Kidney (tissue), 14 donors: ENCODE measurements around the gene SERPINA4. TPM values are rescaled to one million over a fixed set of nuclear protein-coding genes. Genes with fewer than 3 reads are reported as not detected.

Experiments used
- DNase-seq, 5 donors: peaks; one replicate each; pipeline ENCODE4 v3.0.0-alpha.2; 2013 to 2020
- FAIRE-seq: peaks from 2 replicates; lab custom pipeline; 2012; peaks lifted over from hg19 to GRCh38; lab: Jason Lieb, UNC
- H3K27ac ChIP-seq, 2 donors: one replicate each; pipeline ENCODE4 v1.7.0; 2013; ENCODE audit warnings: low read depth in 2 of 2, low read length in 2 of 2, inconsistent platforms in 1 of 2
- H3K27me3 ChIP-seq: one replicate; pipeline ENCODE4 v1.7.1; 2013; ENCODE audit warnings: low read length, inconsistent platforms; ENCODE audit not compliant: control insufficient read depth, insufficient read depth
- H3K36me3 ChIP-seq, 3 donors: one replicate each; pipeline versions ENCODE4 v1.7.0 to v1.7.1; 2013; ENCODE audit warnings: low read length in 3 of 3, control low read depth in 1 of 3, inconsistent platforms in 1 of 3; ENCODE audit not compliant: insufficient read depth in 3 of 3, control insufficient read depth in 2 of 3
- H3K4me1 ChIP-seq, 3 donors: one replicate each; pipeline versions ENCODE4 v1.7.0 to v1.7.1; 2013; ENCODE audit warnings: low read length in 3 of 3, inconsistent platforms in 1 of 3, low read depth in 1 of 3; ENCODE audit not compliant: control insufficient read depth in 2 of 3, insufficient read depth in 2 of 3
- H3K4me3 ChIP-seq, 3 donors: one replicate each; pipeline versions ENCODE4 v1.7.0 to v1.8.1; 2013; ENCODE audit warnings: low read length in 3 of 3, control low read depth in 1 of 3, inconsistent platforms in 1 of 3
- H3K9ac ChIP-seq, 3 donors: one replicate each; pipeline versions ENCODE4 v1.7.0 to v1.7.1; 2013; ENCODE audit warnings: low read length in 3 of 3, control low read depth in 1 of 3, inconsistent platforms in 1 of 3
- H3K9me3 ChIP-seq, 3 donors: one replicate each; pipeline versions ENCODE4 v1.7.0 to v1.7.1; 2013; ENCODE audit warnings: low read length in 3 of 3, control low read depth in 1 of 3, inconsistent platforms in 1 of 3; ENCODE audit not compliant: control insufficient read depth in 2 of 3, insufficient read depth in 1 of 3
- CTCF ChIP-seq: IDR thresholded peaks from 3 replicates; pipeline ENCODE4 v1.5.1; 2012; ENCODE audit warnings: mild to moderate bottlenecking, moderate library complexity, borderline replicate concordance; ENCODE audit not compliant: insufficient read depth; ENCODE audit errors: extremely low read depth
- intact Hi-C: fragments of 100-400 bp; cut with DNase I; formaldehyde crosslinking; loops from one replicate; pipeline ENCODE4 v1.11.1; 2022
- polyA plus RNA-seq: library from polyadenylated mRNA; stranded (reverse); fragments of 350-450 nt; fragmentation: Illumina TruSeq; extraction: RNeasy Lipid Tissue Mini Kit (QIAGEN cat#74804); gene quantifications from one replicate; pipeline ENCODE4 v1.2.3, GENCODE V29; 2014; ENCODE audit warnings: low read depth, low replicate concordance; ENCODE audit not compliant: insufficient read depth
- total RNA-seq: library from RNA; stranded (reverse); fragmentation: NEBNext Ultra II Directional; extraction: Animal tissue kit (Norgen Biotek cat#: 25700); gene quantifications from one replicate; pipeline ENCODE4 v1.2.1, GENCODE V29; 2021
- donor health status: control.
- donor health status: control.
- donor health status: control.
- donor health status: control.
- donor health status: control.
- donor health status: DM: yes; HTN: yes; CAD: no.
- donor health status: Normal renal cell carcinoma (clear cell type).

Gene SERPINA4
- total and polyA plus RNA-seq, 2 donors from 2014 or later = 6.1 to 28.3 TPM

GRCh38 chr14:94521375-94522114, 39.7 kb upstream of the SERPINA4 start:
- Histone ChIP-seq H3K9ac (no peak overlapping the region), H3K27me3 (no peaks in the 10 kb centered on the region), H3K4me1 (no peaks in the 10 kb centered on the region), H3K36me3 (no peaks in the 10 kb centered on the region), H3K9me3 (peaks cover 0 to 1% (median 0%) of the 10 kb centered on the region in 3 donors), H3K27ac (no peak overlapping the region), H3K4me3 (no peak overlapping the region)
- no peak for TF ChIP-seq CTCF
- intact Hi-C loops = no loop called here
- DNase-seq (no peak), FAIRE-seq (no peak)

- intact Hi-C loops = no loop called here
- Histone ChIP-seq H3K4me3 (no peak overlapping the region), H3K36me3 (no peaks in the 10 kb centered on the region), H3K9ac (no peak overlapping the region), H3K9me3 (peaks cover 0 to 1% (median 0%) of the 10 kb centered on the region in 3 donors), H3K27me3 (no peaks in the 10 kb centered on the region), H3K27ac (no peak overlapping the region), H3K4me1 (no peaks in the 10 kb centered on the region)
- DNase-seq = no peak
- TF ChIP-seq CTCF = no peak
- no peak for FAIRE-seq
Measured at GRCh38 chr14:94522115-94522724, 39.0 kb upstream of the SERPINA4 start.

- no peaks in the 10 kb centered on the region for H3K36me3 ChIP-seq
- FAIRE-seq (no peak), DNase-seq (no peak)
- TF ChIP-seq CTCF = no peak
- no peak overlapping the region for H3K27ac ChIP-seq
- H3K9ac ChIP-seq = no peak overlapping the region
- H3K27me3 ChIP-seq = no peaks in the 10 kb centered on the region
- no peaks in the 10 kb centered on the region for H3K4me1 ChIP-seq
- peaks cover 0 to 1% (median 0%) of the 10 kb centered on the region in 3 donors for H3K9me3 ChIP-seq
- H3K4me3 ChIP-seq = no peak overlapping the region
- intact Hi-C loops = no loop called here
Measured at GRCh38 chr14:94523265-94523664, 38.0 kb upstream of the SERPINA4 start.
